ENCODE measurements around the gene CPXM1. TPM values are rescaled to one million over a fixed set of nuclear protein-coding genes. Genes with fewer than 3 reads are reported as not detected.

CPXM1 gene
- total RNA-seq, 4 donors from 2014 or later, result 15.3 to 154 (median 19.1) TPM

- H3K27ac ChIP-seq, result peak overlapping the region; percentile 54 to 77
- TF ChIP-seq CTCF (IDR thresholded peaks at IDR 0.05) (no peak), POLR2A (IDR thresholded peaks at IDR 0.05) (no peak)
- H3K36me3 ChIP-seq, result no peaks in the 10 kb centered on the region
- H3K4me1 ChIP-seq, result peaks cover 0 to 10% of the 10 kb centered on the region in 2 donors
- H3K27me3 ChIP-seq, result no peaks in the 10 kb centered on the region
- no peaks in the 10 kb centered on the region for H3K9me3 ChIP-seq
- intact Hi-C loops (cut with DNase I; ENCODE audit: low total_unique reads), result no loop called here
- DNase-seq, result no peak
- H3K4me3 ChIP-seq, result peak overlapping the region; percentile 35 to 43
Observed at GRCh38 chr20:2799688-2800520, 523 bp downstream of the CPXM1 start.

GRCh38 chr20:2799271-2799670 is 1.2 kb downstream of the CPXM1 start:
- H3K4me1 ChIP-seq, result peaks cover 0 to 6% of the 10 kb centered on the region in 2 donors
- no peaks in the 10 kb centered on the region for H3K36me3 ChIP-seq
- H3K27ac ChIP-seq, result peak overlapping the region; percentile 54 to 77
- intact Hi-C loops (cut with DNase I; ENCODE audit: low total_unique reads), result no loop called here
- no peaks in the 10 kb centered on the region for H3K27me3 ChIP-seq
- peak overlapping the region; percentile 35 to 43 for H3K4me3 ChIP-seq
- TF ChIP-seq POLR2A (IDR thresholded peaks at IDR 0.05) (no peak), CTCF (IDR thresholded peaks at IDR 0.05) (no peak)
- DNase-seq, result no peak
- no peaks in the 10 kb centered on the region for H3K9me3 ChIP-seq

- TF ChIP-seq CTCF (IDR thresholded peaks at IDR 0.05) (no peak), POLR2A (IDR thresholded peaks at IDR 0.05) (no peak)
- no peaks in the 10 kb centered on the region for H3K9me3 ChIP-seq
- H3K4me3 ChIP-seq, result no peak overlapping the region
- peaks cover 0 to 6% of the 10 kb centered on the region in 2 donors for H3K4me1 ChIP-seq
- DNase-seq, result no peak
- peak overlapping the region; percentile 54 to 77 for H3K27ac ChIP-seq
- intact Hi-C loops (cut with DNase I; ENCODE audit: low total_unique reads), result no loop called here
- H3K36me3 ChIP-seq, result no peaks in the 10 kb centered on the region
- H3K27me3 ChIP-seq, result no peaks in the 10 kb centered on the region
Observed at GRCh38 chr20:2798814-2799213, 1.6 kb downstream of the CPXM1 start.

GRCh38 chr20:2798095-2798805 is 2.2 kb downstream of the CPXM1 start:
- Histone ChIP-seq H3K4me3 (no peak overlapping the region), H3K4me1 (peaks cover 0 to 6% of the 10 kb centered on the region in 2 donors), H3K9me3 (no peaks in the 10 kb centered on the region), H3K27ac (peak overlapping the region; percentile 54 to 77), H3K27me3 (no peaks in the 10 kb centered on the region), H3K36me3 (no peaks in the 10 kb centered on the region)
- no peak for DNase-seq
- intact Hi-C loops (cut with DNase I; ENCODE audit: low total_unique reads), result no loop called here
- TF ChIP-seq POLR2A (IDR thresholded peaks at IDR 0.05) (no peak), CTCF (IDR thresholded peaks at IDR 0.05) (no peak)
